ENCODE data around the gene LMNB1.
"Not testable (repeated sequence)": the region's sequence is repeated elsewhere in the genome, so short reads cannot be mapped to it uniquely, and the experiment has no call there.

The LMNB1 gene

GRCh38 chr5:126778675-126779403 is 1.9 kb downstream of the LMNB1 start:
- no peak for DNase-seq

- DNase-seq, result peak in 1 of 2 experiments; percentile 71
Observed at GRCh38 chr5:126780165-126780827, 3.4 kb downstream of the LMNB1 start.

GRCh38 chr5:126788409-126788808 is 11.5 kb downstream of the LMNB1 start:
- not testable (repeated sequence) for DNase-seq

- no peak for DNase-seq
Observed at GRCh38 chr5:126793097-126793496, 16.2 kb downstream of the LMNB1 start.

- not testable (repeated sequence) for DNase-seq
Observed at GRCh38 chr5:126793648-126794047, 16.7 kb downstream of the LMNB1 start.

- DNase-seq, result no peak
Observed at GRCh38 chr5:126794157-126794828, 17.4 kb downstream of the LMNB1 start.

GRCh38 chr5:126799780-126800179 is 22.8 kb downstream of the LMNB1 start:
- DNase-seq, result no peak

GRCh38 chr5:126801174-126801991 is 24.4 kb downstream of the LMNB1 start:
- no peak for DNase-seq

GRCh38 chr5:126801992-126802294 is 25.0 kb downstream of the LMNB1 start:
- no peak for DNase-seq

- DNase-seq, result no peak
Observed at GRCh38 chr5:126805063-126805462, 28.1 kb downstream of the LMNB1 start.

- peak in 1 of 2 experiments; percentile 52 for DNase-seq
Observed at GRCh38 chr5:126808521-126808988, 31.6 kb downstream of the LMNB1 start.

GRCh38 chr5:126809916-126810315 is 33.0 kb downstream of the LMNB1 start:
- DNase-seq, result no peak

GRCh38 chr5:126810596-126811380 is 33.9 kb downstream of the LMNB1 start:
- no peak for DNase-seq

- peak; percentile 18 to 76 for DNase-seq
Observed at GRCh38 chr5:126811515-126812198, 34.7 kb downstream of the LMNB1 start.

- DNase-seq, result no peak
Observed at GRCh38 chr5:126812199-126812570, 35.2 kb downstream of the LMNB1 start.

GRCh38 chr5:126813799-126814198 is 36.9 kb downstream of the LMNB1 start:
- DNase-seq, result not testable (repeated sequence)

GRCh38 chr5:126814721-126815404 is 37.9 kb downstream of the LMNB1 start:
- no peak for DNase-seq

- no peak for DNase-seq
Observed at GRCh38 chr5:126816649-126817048, 39.7 kb downstream of the LMNB1 start.

GRCh38 chr5:126818736-126819135 is 41.8 kb downstream of the LMNB1 start:
- no peak for DNase-seq

GRCh38 chr5:126819253-126819652 is 42.3 kb downstream of the LMNB1 start:
- no peak for DNase-seq

- DNase-seq, result no peak
Observed at GRCh38 chr5:126826619-126827215, 49.8 kb downstream of the LMNB1 start.

All from SW 1271 (cell line).